ENCODE results near the gene RANBP17. TPM values are rescaled to one million over a fixed set of nuclear protein-coding genes. Genes with fewer than 3 reads are reported as not detected.

RANBP17 gene
- total and polyA plus RNA-seq, 2 donors from 2014 or later = 2.0 to 15.4 TPM

DNA sequence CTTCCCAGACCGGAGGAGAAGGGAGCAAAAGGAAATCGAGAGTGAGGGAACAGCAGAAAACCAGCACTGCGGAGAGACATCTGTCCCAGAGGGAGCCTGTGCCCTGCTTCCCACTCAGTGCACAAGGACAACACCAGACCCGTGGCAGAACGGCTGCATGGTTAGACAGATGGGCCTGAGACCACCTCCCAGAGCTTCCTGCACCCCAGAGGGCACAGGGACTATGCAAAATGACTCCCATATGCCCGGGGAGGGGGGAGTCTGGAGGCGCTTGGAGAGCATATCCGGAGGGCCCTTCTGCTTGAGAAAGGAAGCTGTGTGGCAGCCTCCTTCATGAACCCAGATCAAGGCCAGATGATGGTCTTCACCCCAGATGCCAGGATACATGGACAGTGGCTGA, 473.8 kb downstream of the RANBP17 start:
- intact Hi-C loops (cut with DNase I) = no loop called here
- no peaks in the 10 kb centered on the region for H3K36me3 ChIP-seq (ENCODE audit: control insufficient read depth in 2 of 3, insufficient read depth in 3 of 3, low read length in 3 of 3)
- H3K4me1 ChIP-seq (ENCODE audit: control insufficient read depth in 2 of 3, insufficient read depth in 2 of 3, low read depth in 1 of 3, low read length in 3 of 3) = no peaks in the 10 kb centered on the region
- no peak overlapping the region for H3K27ac ChIP-seq (ENCODE audit: low read depth in 2 of 2, low read length in 2 of 2)
- H3K9ac ChIP-seq (ENCODE audit: low read length in 3 of 3) = no peak overlapping the region
- H3K9me3 ChIP-seq (ENCODE audit: control insufficient read depth in 2 of 3, insufficient read depth in 1 of 3, low read length in 3 of 3) = no peaks in the 10 kb centered on the region
- DNase-seq = no peak
- H3K27me3 ChIP-seq (ENCODE audit: control insufficient read depth, insufficient read depth, low read length) = peaks cover 7% of the 10 kb centered on the region
- TF ChIP-seq, protein P1, sequence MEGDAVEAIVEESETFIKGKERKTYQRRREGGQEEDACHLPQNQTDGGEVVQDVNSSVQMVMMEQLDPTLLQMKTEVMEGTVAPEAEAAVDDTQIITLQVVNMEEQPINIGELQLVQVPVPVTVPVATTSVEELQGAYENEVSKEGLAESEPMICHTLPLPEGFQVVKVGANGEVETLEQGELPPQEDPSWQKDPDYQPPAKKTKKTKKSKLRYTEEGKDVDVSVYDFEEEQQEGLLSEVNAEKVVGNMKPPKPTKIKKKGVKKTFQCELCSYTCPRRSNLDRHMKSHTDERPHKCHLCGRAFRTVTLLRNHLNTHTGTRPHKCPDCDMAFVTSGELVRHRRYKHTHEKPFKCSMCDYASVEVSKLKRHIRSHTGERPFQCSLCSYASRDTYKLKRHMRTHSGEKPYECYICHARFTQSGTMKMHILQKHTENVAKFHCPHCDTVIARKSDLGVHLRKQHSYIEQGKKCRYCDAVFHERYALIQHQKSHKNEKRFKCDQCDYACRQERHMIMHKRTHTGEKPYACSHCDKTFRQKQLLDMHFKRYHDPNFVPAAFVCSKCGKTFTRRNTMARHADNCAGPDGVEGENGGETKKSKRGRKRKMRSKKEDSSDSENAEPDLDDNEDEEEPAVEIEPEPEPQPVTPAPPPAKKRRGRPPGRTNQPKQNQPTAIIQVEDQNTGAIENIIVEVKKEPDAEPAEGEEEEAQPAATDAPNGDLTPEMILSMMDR (IDR thresholded peaks at IDR 0.05; ENCODE audit: borderline replicate concordance, extremely low read depth, insufficient read depth) = no peak
- H3K4me3 ChIP-seq (ENCODE audit: low read length in 3 of 3) = no peak overlapping the region
- FAIRE-seq = no peak

DNA sequence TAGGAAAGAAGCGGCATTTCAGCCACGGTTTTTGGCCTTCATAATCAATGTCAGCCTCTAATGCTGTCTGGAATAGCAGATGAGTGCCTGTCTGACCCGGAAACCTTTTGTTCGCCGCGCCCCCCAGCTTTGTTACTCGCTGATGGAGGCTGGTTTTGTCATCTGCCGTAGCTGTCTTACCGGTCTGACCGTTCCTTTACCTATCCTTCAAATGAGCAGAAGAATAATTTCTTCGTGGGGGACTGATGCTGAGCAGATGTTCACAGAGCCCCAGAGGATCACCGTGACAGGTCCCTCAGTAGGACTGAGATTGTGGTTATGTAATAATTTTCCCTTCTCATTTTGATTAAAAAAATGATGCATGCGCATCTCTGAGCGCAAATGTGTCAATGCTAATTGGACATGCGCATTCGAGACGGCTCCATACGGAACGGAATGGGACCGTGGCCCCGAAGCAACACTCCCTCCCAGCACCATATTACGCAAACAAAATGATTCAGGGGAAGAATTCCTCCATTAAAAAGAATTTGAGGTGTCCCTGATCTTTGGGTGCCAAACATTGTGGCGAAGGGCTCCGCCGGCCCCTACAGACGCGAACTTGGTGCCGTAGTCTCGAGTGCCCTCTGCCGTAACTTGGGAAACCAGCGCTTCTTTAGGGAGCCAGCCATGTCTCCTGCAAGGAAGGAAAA, 474.8 kb downstream of the RANBP17 start:
- H3K27ac ChIP-seq (ENCODE audit: low read depth in 2 of 2, low read length in 2 of 2) = no peak overlapping the region
- H3K9ac ChIP-seq (ENCODE audit: low read length in 3 of 3) = no peak overlapping the region
- TF ChIP-seq, protein P1 (IDR thresholded peaks at IDR 0.05; ENCODE audit: borderline replicate concordance, extremely low read depth, insufficient read depth) = peak; percentile 32
- peak; percentile 55 to 80 (median 67) for DNase-seq
- intact Hi-C loops (cut with DNase I) = no loop called here
- H3K36me3 ChIP-seq (ENCODE audit: control insufficient read depth in 2 of 3, insufficient read depth in 3 of 3, low read length in 3 of 3) = no peaks in the 10 kb centered on the region
- no peaks in the 10 kb centered on the region for H3K9me3 ChIP-seq (ENCODE audit: control insufficient read depth in 2 of 3, insufficient read depth in 1 of 3, low read length in 3 of 3)
- FAIRE-seq = no peak
- H3K4me1 ChIP-seq (ENCODE audit: control insufficient read depth in 2 of 3, insufficient read depth in 2 of 3, low read depth in 1 of 3, low read length in 3 of 3) = no peaks in the 10 kb centered on the region
- H3K27me3 ChIP-seq (ENCODE audit: control insufficient read depth, insufficient read depth, low read length) = peaks cover 7% of the 10 kb centered on the region
- H3K4me3 ChIP-seq (ENCODE audit: low read length in 3 of 3) = peak overlapping the region; percentile 23 to 63 (median 49)

DNA sequence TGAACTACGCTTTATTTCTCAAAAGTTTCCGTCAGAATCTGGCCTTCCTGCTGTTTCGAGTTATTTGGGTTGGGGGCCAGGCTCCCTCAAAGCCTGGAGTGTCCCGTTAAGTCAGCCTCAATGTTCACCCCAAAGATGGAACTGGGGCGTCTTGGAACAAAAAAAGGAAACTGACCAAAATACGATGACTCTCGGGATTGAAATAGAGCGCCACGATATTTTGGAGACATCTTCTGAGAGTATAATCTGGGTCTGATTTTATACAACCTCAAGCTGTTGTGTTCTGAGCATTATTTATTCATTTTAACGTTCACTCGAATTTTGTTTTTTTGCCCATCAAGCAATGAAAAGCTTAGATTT, 475.4 kb downstream of the RANBP17 start:
- TF ChIP-seq, protein P1 (IDR thresholded peaks at IDR 0.05; ENCODE audit: borderline replicate concordance, extremely low read depth, insufficient read depth) = no peak
- no peaks in the 10 kb centered on the region for H3K4me1 ChIP-seq (ENCODE audit: control insufficient read depth in 2 of 3, insufficient read depth in 2 of 3, low read depth in 1 of 3, low read length in 3 of 3)
- H3K9ac ChIP-seq (ENCODE audit: low read length in 3 of 3) = no peak overlapping the region
- intact Hi-C loops (cut with DNase I) = no loop called here
- no peaks in the 10 kb centered on the region for H3K9me3 ChIP-seq (ENCODE audit: control insufficient read depth in 2 of 3, insufficient read depth in 1 of 3, low read length in 3 of 3)
- peaks cover 7% of the 10 kb centered on the region for H3K27me3 ChIP-seq (ENCODE audit: control insufficient read depth, insufficient read depth, low read length)
- peak overlapping the region in 2 of 3 donors; percentile 49 to 63 for H3K4me3 ChIP-seq (ENCODE audit: low read length in 3 of 3)
- FAIRE-seq = no peak
- DNase-seq = no peak
- H3K27ac ChIP-seq (ENCODE audit: low read depth in 2 of 2, low read length in 2 of 2) = no peak overlapping the region
- no peaks in the 10 kb centered on the region for H3K36me3 ChIP-seq (ENCODE audit: control insufficient read depth in 2 of 3, insufficient read depth in 3 of 3, low read length in 3 of 3)

DNA sequence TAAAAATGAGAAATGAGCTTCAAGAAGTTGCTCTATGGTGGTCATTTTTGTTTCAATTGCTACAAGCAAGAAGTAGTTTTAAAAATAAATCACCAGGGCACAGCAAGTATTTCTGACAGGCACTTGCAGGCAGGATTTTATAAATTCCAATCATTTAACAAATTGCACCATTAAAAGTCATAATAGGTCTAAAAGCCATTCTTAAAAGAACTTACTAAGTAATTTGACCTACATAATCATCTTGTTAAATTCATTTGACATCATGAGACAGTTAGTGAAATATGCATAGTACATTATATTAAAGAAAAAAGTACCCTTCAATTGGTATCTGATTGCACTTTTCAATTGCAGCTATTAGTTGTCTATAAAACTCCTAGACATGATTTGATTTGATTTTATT, 478.2 kb downstream of the RANBP17 start:
- Histone ChIP-seq H3K9me3 (ENCODE audit: control insufficient read depth in 2 of 3, insufficient read depth in 1 of 3, low read length in 3 of 3) (no peaks in the 10 kb centered on the region), H3K27me3 (ENCODE audit: control insufficient read depth, insufficient read depth, low read length) (peaks cover 7% of the 10 kb centered on the region), H3K4me1 (ENCODE audit: control insufficient read depth in 2 of 3, insufficient read depth in 2 of 3, low read depth in 1 of 3, low read length in 3 of 3) (no peaks in the 10 kb centered on the region), H3K27ac (ENCODE audit: low read depth in 2 of 2, low read length in 2 of 2) (no peak overlapping the region), H3K4me3 (ENCODE audit: low read length in 3 of 3) (no peak overlapping the region), H3K36me3 (ENCODE audit: control insufficient read depth in 2 of 3, insufficient read depth in 3 of 3, low read length in 3 of 3) (no peaks in the 10 kb centered on the region), H3K9ac (ENCODE audit: low read length in 3 of 3) (no peak overlapping the region)
- FAIRE-seq (no peak), DNase-seq (no peak)
- intact Hi-C loops (cut with DNase I) = no loop called here
- TF ChIP-seq, protein P1 (IDR thresholded peaks at IDR 0.05; ENCODE audit: borderline replicate concordance, extremely low read depth, insufficient read depth) = no peak
